GM18858 (cell line): ENCODE measurements around the gene ARID1A.
"Not testable (repeated sequence)": the region's sequence is repeated elsewhere in the genome, so short reads cannot be mapped to it uniquely, and the experiment has no call there.

Experiments used
- ATAC-seq: cut with Tn5 transposase; IDR thresholded peaks from one replicate; pipeline ENCODE4 v1.9.1; 2021; ENCODE audit not compliant: unreplicated experiment

ARID1A gene

GRCh38 chr1:26695356-26696118 is at the start of gene ARID1A:
ARID1A (plus strand) TSS chr1:26696015; CDS start chr1:26696404, 389 bp downstream.
- ATAC-seq, result peak; percentile 36

- no peak for ATAC-seq
These were observed 31.0 kb upstream of the ARID1A start for GRCh38 chr1:26664802-26665201.

- no peak for ATAC-seq
These were observed 29.0 kb upstream of the ARID1A start for GRCh38 chr1:26666855-26667254.

- not testable (repeated sequence) for ATAC-seq
These were observed 27.6 kb upstream of the ARID1A start for GRCh38 chr1:26668106-26668786.

GRCh38 chr1:26677306-26678115 is 18.3 kb upstream of the ARID1A start:
- ATAC-seq, result no peak

GRCh38 chr1:26684763-26685508 is 10.9 kb upstream of the ARID1A start:
- no peak for ATAC-seq

GRCh38 chr1:26686795-26687194 is 9.0 kb upstream of the ARID1A start:
- ATAC-seq, result no peak

GRCh38 chr1:26689504-26689903 is 6.3 kb upstream of the ARID1A start:
- no peak for ATAC-seq

- no peak for ATAC-seq
These were observed 5.7 kb upstream of the ARID1A start for GRCh38 chr1:26690157-26690556.

GRCh38 chr1:26690576-26691031 is 5.2 kb upstream of the ARID1A start:
- ATAC-seq, result no peak

- no peak for ATAC-seq
These were observed 3.5 kb upstream of the ARID1A start for GRCh38 chr1:26692211-26692792.

- ATAC-seq, result no peak
These were observed 2.9 kb upstream of the ARID1A start for GRCh38 chr1:26692793-26693490.

- ATAC-seq, result no peak
These were observed 1.9 kb upstream of the ARID1A start for GRCh38 chr1:26693599-26694572.

GRCh38 chr1:26694638-26695355 is 1.0 kb upstream of the ARID1A start:
- ATAC-seq, result no peak

- no peak for ATAC-seq
These were observed 371 bp downstream of the ARID1A start for GRCh38 chr1:26696119-26696653.

GRCh38 chr1:26696654-26697430 is 1.0 kb downstream of the ARID1A start:
- ATAC-seq, result no peak

GRCh38 chr1:26697431-26697977 is 1.7 kb downstream of the ARID1A start:
- ATAC-seq, result no peak
